Mucosa of rectum (tissue), 2 donors: Measurements from ENCODE around the gene OR10S1.

Source experiments
- H3K27ac ChIP-seq, 2 donors: one replicate each; pipeline ENCODE4 v1.7.0; 2013; ENCODE audit warnings: inconsistent platforms in 2 of 2, low read depth in 2 of 2, low read length in 2 of 2
- H3K27me3 ChIP-seq, 2 donors: one replicate each; pipeline ENCODE4 v1.7.0; 2013; ENCODE audit warnings: low read length in 2 of 2; ENCODE audit not compliant: control insufficient read depth in 2 of 2, insufficient read depth in 2 of 2
- H3K36me3 ChIP-seq, 2 donors: one replicate each; pipeline ENCODE4 v1.7.0; 2013; ENCODE audit warnings: low read length in 2 of 2; ENCODE audit not compliant: control insufficient read depth in 2 of 2, insufficient read depth in 2 of 2
- H3K4me1 ChIP-seq, 2 donors: one replicate each; pipeline ENCODE4 v1.7.0; 2013; ENCODE audit warnings: low read length in 2 of 2, mild to moderate bottlenecking in 1 of 2; ENCODE audit not compliant: control insufficient read depth in 2 of 2, insufficient read depth in 2 of 2
- H3K4me3 ChIP-seq, 2 donors: one replicate each; pipeline ENCODE4 v1.7.0; 2013; ENCODE audit warnings: low read length in 2 of 2
- H3K9ac ChIP-seq, 2 donors: one replicate each; pipeline ENCODE4 v1.7.0; 2013; ENCODE audit warnings: low read length in 2 of 2, low read depth in 1 of 2, mild to moderate bottlenecking in 1 of 2
- H3K9me3 ChIP-seq, 2 donors: one replicate each; pipeline ENCODE4 v1.7.0; 2013; ENCODE audit warnings: low read length in 2 of 2; ENCODE audit not compliant: control insufficient read depth in 2 of 2
- donor health status: healthy.
- donor health status: Normal muscosa, but diverticular disease.

Gene OR10S1

DNA sequence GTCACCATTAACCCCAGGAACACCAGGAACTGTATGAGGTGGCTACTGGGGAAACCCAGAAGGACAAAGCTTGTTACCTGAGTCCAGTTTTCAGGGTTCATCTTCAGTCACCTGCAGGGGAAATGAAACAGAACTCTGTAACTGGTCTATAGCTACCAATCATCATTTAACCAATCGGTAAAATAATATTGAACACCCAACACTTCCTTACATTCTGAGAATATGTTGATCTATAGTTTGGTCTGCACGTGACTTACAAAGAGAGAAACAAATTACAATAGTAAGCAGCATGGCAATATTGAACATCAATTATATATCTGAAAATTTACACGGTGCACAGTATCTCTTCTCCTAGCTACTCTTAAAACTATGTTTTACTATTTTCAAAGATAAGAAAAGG is 33.8 kb downstream of the OR10S1 start, which contains the start of gene OR6T1:
TSS of gene OR6T1 (minus strand) at position 101 of the 400 bp plus-strand sequence. CDS start at position 101, 0 bp downstream.
- Histone ChIP-seq H3K27me3 (no peaks in the 10 kb centered on the region), H3K4me3 (no peak within 1 kb of the TSS), H3K9me3 (no peaks in the 10 kb centered on the region), H3K27ac (no peak within 1 kb of the TSS), H3K4me1 (no peaks in the 10 kb centered on the region), H3K9ac (no peak within 1 kb of the TSS), H3K36me3 (no peaks in the 10 kb centered on the region)

DNA sequence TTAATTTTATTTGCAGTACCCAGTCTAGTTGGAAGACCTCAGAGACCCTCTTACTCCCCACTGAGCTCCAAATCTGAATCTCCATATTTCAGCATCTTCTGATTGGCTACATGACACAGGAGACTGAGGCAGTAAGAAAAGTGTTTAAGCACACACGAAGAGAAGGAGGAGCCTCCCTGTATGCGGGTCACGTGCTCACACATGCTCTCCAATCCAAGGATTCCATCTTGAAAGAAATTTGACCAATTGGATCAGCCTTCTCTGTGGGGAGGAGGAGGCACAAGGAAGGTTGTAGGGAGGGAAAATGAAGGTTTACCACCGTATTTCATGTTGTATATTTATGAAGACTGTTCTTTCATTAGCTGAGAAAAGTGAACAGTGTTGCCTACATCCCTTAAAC is 35.2 kb downstream of the OR10S1 start:
- H3K9me3 ChIP-seq: no peaks in the 10 kb centered on the region
- no peaks in the 10 kb centered on the region for H3K36me3 ChIP-seq
- no peak overlapping the region for H3K27ac ChIP-seq
- H3K4me1 ChIP-seq: no peaks in the 10 kb centered on the region
- no peak overlapping the region for H3K9ac ChIP-seq
- H3K4me3 ChIP-seq: no peak overlapping the region
- no peaks in the 10 kb centered on the region for H3K27me3 ChIP-seq

DNA sequence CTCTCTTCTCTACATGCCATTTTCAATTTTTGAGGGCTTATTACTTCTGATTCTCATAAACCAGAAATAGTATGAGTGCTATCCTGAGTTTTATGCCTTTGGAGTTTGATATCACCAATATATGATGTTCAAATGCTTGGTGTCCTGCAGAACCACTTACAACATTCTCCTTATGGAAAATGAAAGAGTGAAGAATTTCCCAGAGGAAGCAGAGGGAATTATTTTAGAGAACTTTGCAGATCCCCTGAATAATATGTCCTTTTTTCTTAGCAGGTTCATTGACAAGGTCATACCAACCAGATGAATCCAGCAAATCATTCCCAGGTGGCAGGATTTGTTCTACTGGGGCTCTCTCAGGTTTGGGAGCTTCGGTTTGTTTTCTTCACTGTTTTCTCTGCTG is 38.3 kb downstream of the OR10S1 start, which contains the start of gene OR4D5:
TSS of gene OR4D5 (plus strand) at position 301 of the 400 bp plus-strand sequence. CDS start at position 301, 0 bp downstream.
- H3K36me3 ChIP-seq: no peaks in the 10 kb centered on the region
- no peak within 1 kb of the TSS for H3K9ac ChIP-seq
- no peaks in the 10 kb centered on the region for H3K4me1 ChIP-seq
- no peak within 1 kb of the TSS for H3K27ac ChIP-seq
- H3K27me3 ChIP-seq: no peaks in the 10 kb centered on the region
- H3K4me3 ChIP-seq: no peak within 1 kb of the TSS
- no peaks in the 10 kb centered on the region for H3K9me3 ChIP-seq
